GM21528 (cell line): ENCODE results near the gene H6PD.

Experiments used
- ATAC-seq: cut with Tn5 transposase; IDR thresholded peaks from one replicate; pipeline ENCODE4 v1.9.1; 2021; ENCODE audit warnings: mild to moderate bottlenecking, moderate library complexity; ENCODE audit not compliant: unreplicated experiment, low FRiP score

H6PD gene

GRCh38 chr1:9238550-9238949 lies 4.0 kb downstream of the H6PD start:
- ATAC-seq: no peak

- ATAC-seq: no peak
Observed at GRCh38 chr1:9239622-9240401, 5.2 kb downstream of the H6PD start.

GRCh38 chr1:9240914-9241820 lies 6.6 kb downstream of the H6PD start:
- no peak for ATAC-seq

- no peak for ATAC-seq
Observed at GRCh38 chr1:9241891-9242290, 7.3 kb downstream of the H6PD start.

- no peak for ATAC-seq
Observed at GRCh38 chr1:9242338-9242969, 7.9 kb downstream of the H6PD start.

- ATAC-seq: no peak
Observed at GRCh38 chr1:9243066-9243739, 8.6 kb downstream of the H6PD start.

GRCh38 chr1:9244501-9245229 lies 10.1 kb downstream of the H6PD start:
- ATAC-seq: no peak

- ATAC-seq: no peak
Observed at GRCh38 chr1:9245230-9245619, 10.7 kb downstream of the H6PD start.

- ATAC-seq: no peak
Observed at GRCh38 chr1:9245661-9246060, 11.1 kb downstream of the H6PD start.

- no peak for ATAC-seq
Observed at GRCh38 chr1:9246215-9246614, 11.6 kb downstream of the H6PD start.

- no peak for ATAC-seq
Observed at GRCh38 chr1:9246841-9247785, 12.5 kb downstream of the H6PD start.

GRCh38 chr1:9247894-9248293 lies 13.3 kb downstream of the H6PD start:
- no peak for ATAC-seq

- ATAC-seq: no peak
Observed at GRCh38 chr1:9248341-9249262, 14.0 kb downstream of the H6PD start.

GRCh38 chr1:9249263-9249533 lies 14.6 kb downstream of the H6PD start:
- no peak for ATAC-seq

GRCh38 chr1:9249534-9250410 lies 15.2 kb downstream of the H6PD start:
- no peak for ATAC-seq

- no peak for ATAC-seq
Observed at GRCh38 chr1:9250411-9251381, 16.1 kb downstream of the H6PD start.
